Endothelial cell of umbilical vein (primary cell): ENCODE measurements around the gene WIZ. TPM values are rescaled to one million over a fixed set of nuclear protein-coding genes. Genes with fewer than 3 reads are reported as not detected.

ENCODE experiments used
- BruUV-seq: library from RNA; stranded (reverse); fragments of 400-500 nt; replicated peaks from 2 replicates; lab custom pipeline; 2021; lab: Mats Ljungman, UMichigan
- CTCF ChIA-PET: fragments of 300-600, 350-600 bp; sonication (Branson Sonifier 250); formaldehyde crosslinking; loops from one replicate; lab custom pipeline; 2021; ENCODE audit warnings: antibody characterized with exemption, inconsistent platforms; lab: Charles Lee
- POLR2A ChIA-PET: fragments of 300-600, 350-600 bp; sonication (Branson Sonifier 250); formaldehyde crosslinking; loops from one replicate; lab custom pipeline; 2021; ENCODE audit warnings: antibody characterized with exemption, inconsistent platforms; lab: Charles Lee
- DNase-seq: peaks from one replicate; pipeline ENCODE4 v3.0.0-alpha.2; 2011; ENCODE audit warnings: low read depth, low spot score
- FAIRE-seq: peaks from 2 replicates; lab custom pipeline; 2011; peaks lifted over from hg19 to GRCh38; lab: Jason Lieb, UNC
- H2AFZ ChIP-seq: 2 replicates; pipeline ENCODE4 v1.6.0; 2012; ENCODE audit warnings: low read depth, low read length, control low read depth, inconsistent platforms
- H3K27ac ChIP-seq: 2 replicates; pipeline ENCODE4 v1.5.1; 2011; ENCODE audit warnings: low read depth, mild to moderate bottlenecking, control low read depth, low read length, moderate library complexity; ENCODE audit not compliant: insufficient read depth
- H3K27me3 ChIP-seq, 2 experiments: 2 replicates each; pipeline versions ENCODE4 v1.6.0 to v1.6.1; 2011; ENCODE audit warnings: low read length in 2 of 2, mixed read lengths in 1 of 2; ENCODE audit not compliant: control insufficient read depth in 2 of 2, insufficient read depth in 2 of 2
- H3K36me3 ChIP-seq, 2 experiments: 2 replicates in 1 of 2; 3 replicates in 1 of 2; pipeline ENCODE4 v1.5.1; 2011; ENCODE audit warnings: low read length in 2 of 2, mild to moderate bottlenecking in 1 of 2, moderate library complexity in 1 of 2; ENCODE audit not compliant: control insufficient read depth in 2 of 2, insufficient read depth in 2 of 2; ENCODE audit errors: extremely low read depth in 1 of 2
- H3K4me1 ChIP-seq: 3 replicates; pipeline ENCODE4 v1.5.1; 2011; ENCODE audit warnings: mild to moderate bottlenecking, low read length; ENCODE audit not compliant: control insufficient read depth, insufficient read depth; ENCODE audit errors: extremely low read depth
- H3K4me2 ChIP-seq: 2 replicates; pipeline ENCODE4 v1.6.1; 2011; ENCODE audit warnings: low read length, control low read depth, mixed read lengths; ENCODE audit not compliant: insufficient read depth
- H3K4me3 ChIP-seq, 3 experiments: fragments of 200-600 bp in 1 of 3; sonication (generic), shearing (Covaris generic) in 1 of 3; replicated peaks in 1 of 3; 2 replicates each; pipeline ENCODE4 v1.5.1; 2011 to 2016; ENCODE audit warnings: control low read depth in 3 of 3, low read length in 3 of 3, mild to moderate bottlenecking in 2 of 3, inconsistent platforms in 1 of 3, low read depth in 1 of 3, moderate library complexity in 1 of 3; ENCODE audit not compliant: insufficient read depth in 1 of 3
- H3K79me2 ChIP-seq: 2 replicates; pipeline ENCODE4 v1.6.0; 2012; ENCODE audit warnings: low read length, inconsistent platforms; ENCODE audit not compliant: control insufficient read depth, insufficient read depth
- H3K9ac ChIP-seq: replicated peaks from 2 replicates; pipeline ENCODE3; 2011; ENCODE audit warnings: low read length, control low read depth; ENCODE audit not compliant: insufficient read depth; ENCODE audit errors: extremely low read depth
- H3K9me1 ChIP-seq: replicated peaks from 3 replicates; pipeline ENCODE4 v1.6.0; 2011; ENCODE audit warnings: mild to moderate bottlenecking, low read length; ENCODE audit not compliant: control insufficient read depth, insufficient read depth; ENCODE audit errors: extremely low read depth
- H3K9me3 ChIP-seq: replicated peaks from 2 replicates; pipeline ENCODE4 v1.5.1; 2012; ENCODE audit warnings: low read length, inconsistent platforms; ENCODE audit not compliant: control insufficient read depth, insufficient read depth
- H4K20me1 ChIP-seq: replicated peaks from 2 replicates; pipeline ENCODE3; 2011; ENCODE audit warnings: mild to moderate bottlenecking, low read length; ENCODE audit not compliant: control insufficient read depth, insufficient read depth; ENCODE audit errors: extremely low read depth
- CTCF ChIP-seq, 2 donors: IDR thresholded peaks; 1 replicate in 1 of 2; 2 replicates in 1 of 2; pipeline ENCODE4 v1.5.1; 2011; ENCODE audit warnings: low read length in 2 of 2, mild to moderate bottlenecking in 2 of 2, moderate library complexity in 2 of 2, control low read depth in 1 of 2, inconsistent platforms in 1 of 2, low read depth in 1 of 2; ENCODE audit not compliant: insufficient read depth in 1 of 2; ENCODE audit errors: extremely low read depth in 1 of 2
- EZH2 ChIP-seq: IDR thresholded peaks from 2 replicates; pipeline ENCODE4 v1.6.1; 2012; ENCODE audit warnings: borderline replicate concordance, low read depth, mild to moderate bottlenecking, moderate library complexity, low read length, inconsistent platforms; ENCODE audit not compliant: severe bottlenecking
- FOS ChIP-seq: IDR thresholded peaks from 2 replicates; pipeline ENCODE4 v1.6.1; 2011; ENCODE audit warnings: mild to moderate bottlenecking, low read length, moderate library complexity, borderline replicate concordance; ENCODE audit not compliant: insufficient read depth
- GATA2 ChIP-seq: IDR thresholded peaks from 2 replicates; pipeline ENCODE4 v1.7.0; 2011; ENCODE audit warnings: low read depth, mild to moderate bottlenecking, moderate library complexity, mixed read lengths, low read length; ENCODE audit not compliant: insufficient read length, insufficient read depth
- JUN ChIP-seq: IDR thresholded peaks from 2 replicates; pipeline ENCODE4 v1.6.1; 2011; ENCODE audit warnings: borderline replicate concordance, low read depth; ENCODE audit not compliant: insufficient read length, insufficient read depth
- MYC ChIP-seq: IDR thresholded peaks from one replicate; pipeline ENCODE4 v1.6.1; 2011; ENCODE audit warnings: mild to moderate bottlenecking, low read depth, low read length
- POLR2A ChIP-seq: IDR thresholded peaks from 2 replicates; pipeline ENCODE4 v1.6.1; 2012; ENCODE audit warnings: low read depth, mild to moderate bottlenecking, control low read depth, low read length
- POLR2AphosphoS5 ChIP-seq: IDR thresholded peaks from 2 replicates; pipeline ENCODE4 v1.6.1; 2012; ENCODE audit warnings: low read depth, mild to moderate bottlenecking, control low read depth, low read length, moderate library complexity; ENCODE audit not compliant: insufficient read depth
- dilution Hi-C: fragments of 300-500 bp; cut with MboI; formaldehyde crosslinking; loops from one replicate; pipeline ENCODE4 v1.15.0; 2019; ENCODE audit warnings: low sequenced_read_pairs; ENCODE audit not compliant: extremely low pct_ligation_motif_present
- intact Hi-C: fragments of 100-400 bp; cut with micrococcal nuclease; formaldehyde crosslinking; loops from one replicate; pipeline ENCODE4 v1.10.0; 2022
- polyA plus RNA-seq, 4 experiments: library from polyadenylated mRNA; depleted of rRNA in 3 of 4; stranded (reverse) in 3 of 4; unstranded in 1 of 4; fragments of >200 nt; gene quantifications; 2 replicates each; pipeline versions ENCODE4 v1.2.1 to v1.2.3, GENCODE V29; 2011 to 2012; ENCODE audit warnings: missing spikeins in 1 of 4
- total RNA-seq: library from RNA; stranded (reverse); gene quantifications from 2 replicates; pipeline ENCODE4 v1.2.3, GENCODE V29; 2021

WIZ gene
- total and polyA plus RNA-seq, 2 donors (not counting 3 experiments of a cell fraction or from before 2014, with no cell fraction given): 21.0 to 47.2 TPM

DNA sequence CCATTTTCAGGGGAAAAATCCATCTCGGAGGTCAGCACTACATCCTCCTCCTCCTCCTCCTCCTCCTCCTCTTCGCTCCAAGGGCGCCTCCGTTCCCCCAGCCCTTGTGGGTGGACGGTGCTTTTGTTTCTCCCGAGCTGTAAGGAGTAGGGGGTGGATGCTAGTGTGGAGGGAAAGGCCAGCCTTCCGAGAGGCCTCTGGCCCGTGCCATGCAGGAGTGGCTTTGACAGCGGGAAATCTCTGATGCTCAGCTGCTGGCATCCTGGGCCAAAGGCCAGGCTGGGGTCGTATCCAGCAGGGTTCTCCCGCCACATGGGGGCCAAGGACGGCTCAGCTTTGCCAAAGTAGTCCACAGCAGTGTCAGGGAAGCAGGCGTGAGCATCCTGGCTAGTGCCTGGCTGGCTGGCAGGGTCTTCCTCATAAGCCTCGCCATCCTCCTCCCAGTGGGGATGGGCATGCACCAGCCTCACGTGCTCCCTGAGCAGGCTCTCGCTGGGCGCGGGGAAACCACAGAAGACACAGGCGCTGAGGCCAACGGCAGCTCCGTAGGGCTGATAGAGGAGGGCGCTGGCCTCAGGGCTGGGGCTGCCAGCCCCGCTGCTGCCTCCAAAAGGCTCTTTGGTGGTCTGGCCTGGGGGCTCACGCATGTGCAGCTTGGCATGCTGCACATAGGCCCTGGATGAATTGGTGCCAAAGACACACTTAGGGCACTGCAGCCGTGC is 10.5 kb downstream of the WIZ start:
- H3K9ac ChIP-seq: no peak overlapping the region
- no peaks in the 10 kb centered on the region for H3K9me1 ChIP-seq
- H3K27me3 ChIP-seq: no peaks in the 10 kb centered on the region
- H3K27ac ChIP-seq: no peak overlapping the region
- H3K4me3 ChIP-seq: no peak overlapping the region
- no peaks in the 10 kb centered on the region for H3K36me3 ChIP-seq
- intact Hi-C loops: no loop called here
- H3K9me3 ChIP-seq: no peaks in the 10 kb centered on the region
- TF ChIP-seq FOS (no peak), POLR2A (no peak), EZH2 (no peak), CTCF (IDR thresholded peaks at IDR 0.05; ENCODE audit: extremely low read depth in 1 of 2, insufficient read depth in 1 of 2, low read depth in 1 of 2, low read length in 2 of 2) (no peak), GATA2 (no peak), POLR2AphosphoS5 (no peak), MYC (no peak), JUN (no peak)
- DNase-seq (no peak), FAIRE-seq (no peak)
- ChIA-PET POLR2A (no interaction called here), CTCF (no interaction called here)
- no peak overlapping the region for H3K4me2 ChIP-seq
- no peaks in the 10 kb centered on the region for H3K4me1 ChIP-seq
- no peaks in the 10 kb centered on the region for H4K20me1 ChIP-seq
- dilution Hi-C loops: no loop called here
- BruUV-seq: no TSS peak
- no peaks in the 10 kb centered on the region for H3K79me2 ChIP-seq
- no peak overlapping the region for H2AFZ ChIP-seq
